Smooth muscle cell (in vitro differentiated cells): ENCODE data around the gene SUN2. TPM values are rescaled to one million over a fixed set of nuclear protein-coding genes. Genes with fewer than 3 reads are reported as not detected.

ENCODE experiments used
- DNase-seq: peaks from one replicate; lab custom pipeline; 2025; ENCODE audit not compliant: unreplicated experiment; lab: John Stamatoyannopoulos, UW
- H2AFZ ChIP-seq: fragments of 200-600 bp; sonication (generic); 2 replicates; pipeline ENCODE4 v1.6.0; 2016; ENCODE audit warnings: antibody characterized with exemption, low read depth, mild to moderate bottlenecking
- H3F3A ChIP-seq: fragments of 200-600 bp; sonication (generic); 2 replicates; pipeline ENCODE4 v1.6.0; 2017; ENCODE audit warnings: antibody characterized with exemption, low read depth
- H3K27ac ChIP-seq: fragments of 200-600 bp; sonication (generic); 2 replicates; pipeline ENCODE4 v1.5.1; 2016; ENCODE audit warnings: low read depth, mild to moderate bottlenecking
- H3K27me3 ChIP-seq: fragments of 200-600 bp; sonication (generic); 2 replicates; pipeline ENCODE4 v1.6.1; 2016; ENCODE audit warnings: low read depth, mild to moderate bottlenecking
- H3K36me3 ChIP-seq: fragments of 200-600 bp; sonication (generic); 2 replicates; pipeline ENCODE4 v1.5.1; 2016; ENCODE audit warnings: low read depth
- H3K4me1 ChIP-seq: fragments of 200-600 bp; sonication (generic); 2 replicates; pipeline ENCODE4 v1.5.1; 2016; ENCODE audit warnings: low read depth
- H3K4me2 ChIP-seq: fragments of 200-600 bp; sonication (generic); 2 replicates; pipeline ENCODE4 v1.6.0; 2016; ENCODE audit warnings: mild to moderate bottlenecking
- H3K4me3 ChIP-seq: fragments of 200-600 bp; sonication (generic); 2 replicates; pipeline ENCODE4 v1.5.1; 2016; ENCODE audit warnings: mild to moderate bottlenecking
- H3K79me2 ChIP-seq: fragments of 200-600 bp; sonication (generic); 2 replicates; pipeline ENCODE4 v1.6.0; 2016; ENCODE audit warnings: low read depth, mild to moderate bottlenecking
- H3K9ac ChIP-seq: fragments of 200-600 bp; sonication (generic); 2 replicates; pipeline ENCODE4 v1.6.0; 2016; ENCODE audit warnings: low read depth
- H3K9me3 ChIP-seq: fragments of 200-600 bp; sonication (generic); replicated peaks from 2 replicates; pipeline ENCODE4 v1.5.1; 2016; ENCODE audit warnings: low read depth
- H4K20me1 ChIP-seq: fragments of 200-600 bp; sonication (generic); 2 replicates; pipeline ENCODE4 v1.6.0; 2016; ENCODE audit warnings: low read depth
- CTCF ChIP-seq: fragments of 200-600 bp; sonication (generic); IDR thresholded peaks from 2 replicates; pipeline ENCODE4 v1.5.1; 2017; ENCODE audit warnings: borderline replicate concordance, mild to moderate bottlenecking, antibody characterized with exemption; ENCODE audit not compliant: insufficient read depth, poor library complexity, severe bottlenecking
- WGBS: methylation state at CpG from one replicate; pipeline ENCODE4 v1.1.7; 2016; ENCODE audit warnings: low lambda C conversion rate; 5-methylcytosine and 5-hydroxymethylcytosine counted together
- polyA plus RNA-seq: library from polyadenylated mRNA; unstranded; fragments of >200 nt; fragmentation: Nextera tagmentation; extraction: Ambion mirVana; gene quantifications from 2 replicates; pipeline ENCODE4 v1.2.1, GENCODE V29; 2016
- total RNA-seq: library from RNA; depleted of rRNA; stranded (reverse); fragments of >200 nt; gene quantifications from 2 replicates; pipeline ENCODE4 v1.2.3, GENCODE V29; 2014

The SUN2 gene
- total and polyA plus RNA-seq, 2 experiments from 2014 or later, result 59.1 to 71.7 TPM

GRCh38 chr22:38750638-38751037 lies 5.2 kb downstream of the SUN2 start:
- Histone ChIP-seq H3K4me1 (peaks cover 3% of the 10 kb centered on the region), H4K20me1 (peaks cover 5% of the 10 kb centered on the region), H3K27me3 (no peaks in the 10 kb centered on the region), H3K4me3 (no peak overlapping the region), H3K27ac (no peak overlapping the region), H3K4me2 (no peak overlapping the region), H3K9me3 (no peaks in the 10 kb centered on the region), H2AFZ (no peak overlapping the region), H3K79me2 (peaks cover 12% of the 10 kb centered on the region), H3F3A (peaks cover 3% of the 10 kb centered on the region), H3K36me3 (no peaks in the 10 kb centered on the region), H3K9ac (no peak overlapping the region)
- DNase-seq, result no peak
- WGBS, result 98% methylated on average over 16 of the region's 17 CpGs
- no peak for TF ChIP-seq CTCF

GRCh38 chr22:38750104-38750503 lies 5.7 kb downstream of the SUN2 start:
- peaks cover 5% of the 10 kb centered on the region for H4K20me1 ChIP-seq
- H3K9ac ChIP-seq, result no peak overlapping the region

GRCh38 chr22:38748487-38749136 lies 7.2 kb downstream of the SUN2 start:
- no peaks in the 10 kb centered on the region for H3F3A ChIP-seq
- H3K36me3 ChIP-seq, result no peaks in the 10 kb centered on the region
- no peaks in the 10 kb centered on the region for H3K27me3 ChIP-seq
- H3K4me1 ChIP-seq, result no peaks in the 10 kb centered on the region
- no peak overlapping the region for H3K9ac ChIP-seq
- 89% methylated on average over 14 of the region's 14 CpGs for WGBS
- peaks cover 5% of the 10 kb centered on the region for H3K79me2 ChIP-seq
- no peak overlapping the region for H3K27ac ChIP-seq
- peaks cover 2% of the 10 kb centered on the region for H4K20me1 ChIP-seq
- DNase-seq, result no peak
- no peak for TF ChIP-seq CTCF
- no peak overlapping the region for H2AFZ ChIP-seq
- H3K9me3 ChIP-seq, result no peaks in the 10 kb centered on the region
- no peak overlapping the region for H3K4me2 ChIP-seq
- H3K4me3 ChIP-seq, result no peak overlapping the region

More at GRCh38 chr22:38750104-38750503, 5.7 kb downstream of the SUN2 start:
- TF ChIP-seq CTCF, result no peak
- DNase-seq, result no peak
- 98% methylated on average over 14 of the region's 14 CpGs for WGBS
- no peak overlapping the region for H3K27ac ChIP-seq
- H3K79me2 ChIP-seq, result peaks cover 12% of the 10 kb centered on the region
- H2AFZ ChIP-seq, result no peak overlapping the region
- H3K4me1 ChIP-seq, result peaks cover 2% of the 10 kb centered on the region
- no peak overlapping the region for H3K4me3 ChIP-seq
- no peak overlapping the region for H3K4me2 ChIP-seq
- peaks cover 1% of the 10 kb centered on the region for H3F3A ChIP-seq
- H3K27me3 ChIP-seq, result no peaks in the 10 kb centered on the region
- H3K9me3 ChIP-seq, result no peaks in the 10 kb centered on the region
- no peaks in the 10 kb centered on the region for H3K36me3 ChIP-seq
